HG03139 (cell line): ENCODE data around the gene C2orf42.
"Not testable (repeated sequence)": the region's sequence is repeated elsewhere in the genome, so short reads cannot be mapped to it uniquely, and the experiment has no call there.

Source experiments
- ATAC-seq: cut with Tn5 transposase; IDR thresholded peaks from one replicate; pipeline ENCODE4 v1.9.1; 2021; ENCODE audit not compliant: unreplicated experiment

Gene C2orf42

DNA sequence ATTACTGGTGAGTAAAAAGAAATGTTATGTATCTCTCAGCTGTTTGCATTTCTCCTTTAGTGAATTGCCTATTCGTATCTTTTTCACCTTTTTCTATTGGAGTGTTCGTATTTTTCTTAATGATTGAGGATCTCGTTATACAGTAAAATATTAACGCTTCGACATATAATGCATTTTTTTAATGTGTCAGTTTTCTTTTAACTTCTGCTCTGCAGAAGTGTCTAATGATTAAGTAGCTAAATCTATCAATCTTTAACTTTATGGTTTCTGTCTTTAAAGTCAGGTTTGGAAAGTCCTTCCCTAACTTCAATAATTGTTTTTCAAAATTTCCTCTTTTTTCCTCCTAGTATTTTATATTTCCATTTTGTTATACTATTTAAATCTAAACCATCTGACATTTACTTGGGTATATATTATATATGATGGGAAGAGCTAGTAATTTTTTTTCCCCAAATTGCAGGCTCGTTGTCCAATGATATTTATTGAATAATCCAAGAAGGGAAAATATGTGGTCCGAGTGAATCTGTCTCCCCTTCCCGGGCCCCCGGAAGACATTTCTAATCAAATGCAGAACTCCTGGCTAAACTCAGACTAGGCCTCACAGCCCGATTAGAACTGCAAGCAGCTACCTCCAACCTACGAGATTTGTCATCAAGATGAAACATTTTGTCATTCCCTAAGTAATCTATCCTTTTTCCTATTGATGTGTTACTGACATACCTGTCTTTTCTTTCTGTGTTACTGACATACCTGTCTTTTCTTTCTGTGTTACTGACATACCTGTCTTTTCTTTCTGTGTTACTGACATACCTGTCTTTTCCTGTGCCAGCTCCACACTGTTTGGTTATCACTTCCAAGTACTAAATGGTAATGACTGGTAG, 86.3 kb downstream of the C2orf42 start:
- no peak for ATAC-seq

DNA sequence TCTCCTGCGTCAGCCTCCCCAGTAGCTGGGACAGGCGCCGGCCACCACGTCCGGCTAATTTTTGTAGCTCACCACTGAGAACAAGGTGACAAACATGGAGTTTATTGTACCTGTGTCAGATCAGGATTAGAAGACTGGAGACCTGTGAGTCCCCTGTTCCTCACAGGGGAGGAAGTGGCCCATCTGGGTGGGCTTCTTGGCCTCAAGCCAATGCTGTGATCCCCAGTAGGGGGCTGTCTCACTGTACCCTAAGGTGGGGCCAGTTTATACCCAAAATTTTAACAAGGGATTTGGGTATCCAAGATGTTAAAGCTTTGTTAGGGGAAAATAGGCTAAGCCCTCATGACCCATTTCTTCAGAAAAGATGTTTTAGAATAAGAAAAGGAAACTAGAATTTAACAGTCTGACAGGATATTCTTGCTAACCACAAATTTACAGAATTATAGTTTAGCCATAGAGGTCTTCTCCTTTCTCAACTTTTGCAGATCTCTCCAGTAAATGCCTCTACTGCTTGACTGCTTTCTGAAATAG, 87.2 kb downstream of the C2orf42 start:
- no peak for ATAC-seq

DNA sequence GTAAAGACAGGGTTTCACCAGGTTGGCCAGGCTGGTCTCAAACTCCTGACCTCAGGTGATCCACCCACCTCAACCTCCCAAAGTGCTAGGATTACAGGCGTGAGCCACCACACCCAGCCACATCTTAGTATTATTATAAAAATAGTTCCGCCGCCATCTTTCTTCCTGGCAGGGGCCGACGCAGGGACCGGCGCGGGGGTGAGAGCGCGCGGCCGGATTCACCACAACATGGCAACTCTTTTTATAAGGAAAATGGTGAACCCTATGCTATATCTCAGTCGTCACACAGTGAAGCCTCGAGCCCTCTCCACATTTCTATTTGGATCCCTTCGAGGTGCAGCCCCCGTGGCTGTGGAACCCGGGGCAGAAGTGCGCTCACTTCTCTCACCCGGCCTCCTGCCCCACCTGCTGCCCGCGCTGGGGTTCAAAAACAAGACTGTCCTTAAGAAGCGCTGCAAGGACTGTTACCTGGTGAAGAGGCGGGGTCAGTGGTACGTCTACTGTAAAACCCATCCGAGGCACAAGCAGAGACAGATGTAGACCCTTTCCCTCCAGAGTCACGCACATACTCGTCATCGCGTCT, 88.4 kb downstream of the C2orf42 start:
- ATAC-seq = not testable (repeated sequence)

DNA sequence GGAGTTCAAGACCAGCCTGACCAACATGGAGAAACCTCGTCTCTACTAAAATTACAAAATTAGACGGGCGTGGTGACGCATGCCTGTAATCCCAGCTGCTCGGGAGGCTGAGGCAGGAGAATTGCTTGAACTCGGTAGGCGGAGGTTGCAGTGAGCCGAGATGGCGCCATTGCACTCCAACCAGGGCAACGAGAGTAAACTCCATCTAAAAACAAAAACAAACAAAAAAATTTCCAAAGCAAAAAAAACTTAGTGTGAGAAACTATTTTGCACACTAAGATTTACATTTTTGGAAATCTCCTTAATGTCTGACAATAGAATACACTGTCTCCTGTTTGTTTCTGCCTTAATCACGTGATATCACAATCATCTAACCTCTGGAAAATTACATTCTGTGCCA, 89.1 kb downstream of the C2orf42 start:
- not testable (repeated sequence) for ATAC-seq

DNA sequence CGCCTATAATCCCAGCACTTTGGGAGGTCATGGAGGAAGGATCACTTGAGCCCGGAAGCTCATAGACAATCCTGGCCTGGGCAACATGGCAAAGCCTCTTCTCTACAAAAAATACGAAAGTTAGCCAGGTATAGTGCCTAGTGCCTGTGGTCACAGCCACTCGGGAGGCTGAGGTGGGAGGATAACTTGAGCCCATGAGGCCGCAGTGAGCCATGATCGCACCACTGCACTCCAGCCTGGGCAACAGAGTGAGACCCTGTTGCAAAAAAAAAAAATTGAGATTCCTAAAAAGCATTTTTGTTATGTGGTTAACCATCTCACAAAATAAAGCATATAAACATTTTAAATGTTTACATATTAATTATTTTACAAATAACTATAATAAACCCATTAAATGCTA, 89.6 kb downstream of the C2orf42 start:
- ATAC-seq = no peak
